Measurements from ENCODE around the gene ADGRG3. TPM values are rescaled to one million over a fixed set of nuclear protein-coding genes. Genes with fewer than 3 reads are reported as not detected.

ADGRG3 gene
- total and polyA plus RNA-seq, 9 of the 15 experiments (the other 6 are each of a cell fraction or from before 2014, with no cell fraction given): 0.09 to 0.52 (median 0.14) TPM; not detected in 3

DNA sequence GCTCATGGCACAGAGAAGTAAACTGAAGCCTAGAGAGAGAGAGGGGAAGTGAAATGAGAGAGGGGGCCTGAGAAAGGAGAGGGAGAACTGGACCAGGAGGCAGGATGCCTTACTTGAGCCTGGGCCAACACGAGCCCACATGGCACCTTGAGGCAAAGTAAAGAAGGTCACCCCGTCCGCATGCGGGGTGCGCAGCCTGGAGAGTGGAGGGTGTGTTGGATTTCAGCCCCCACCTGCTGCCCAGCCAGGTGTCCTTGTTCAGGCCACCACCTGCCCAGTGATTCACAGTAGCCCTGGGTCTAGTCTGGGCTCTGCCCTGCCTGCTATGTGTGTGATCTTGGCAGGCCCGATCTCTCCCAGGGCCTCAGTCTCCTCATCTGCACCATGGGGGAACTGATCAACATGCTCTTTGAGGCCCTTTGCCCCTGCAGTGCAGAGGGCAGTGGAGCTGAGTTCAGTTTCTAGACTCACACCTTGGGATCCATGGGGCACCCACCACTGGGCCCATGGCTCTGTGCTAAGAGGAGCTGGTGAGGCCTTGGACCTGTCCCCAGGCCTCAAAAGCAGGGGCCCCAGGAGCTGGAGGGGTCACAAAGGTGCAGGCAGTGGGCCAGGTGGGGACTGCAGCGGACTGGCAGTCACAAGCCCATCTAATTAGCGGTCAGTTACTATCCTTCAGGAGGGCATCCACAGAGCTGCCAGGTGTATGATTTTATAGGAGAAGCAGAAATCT is 16.7 kb downstream of the ADGRG3 start:
- WGBS (ENCODE audit: insufficient coverage, low coverage, missing lambda C conversion rate): 89% methylated on average over 8 of the region's 8 CpGs
- Histone ChIP-seq H3K9me3 (replicated peaks; ENCODE audit: control insufficient read depth, insufficient read depth, low read depth, low read length) (no peaks in the 10 kb centered on the region), H3K4me3 (no peak overlapping the region), H3K4me1 (replicated peaks in 1 of 2; ENCODE audit: control insufficient read depth in 2 of 2, insufficient read depth in 2 of 2, low read length in 2 of 2) (peaks cover 38 to 42% of the 10 kb centered on the region in 2 experiments), H2AFZ (ENCODE audit: low read depth, low read length) (no peak overlapping the region), H3K79me2 (ENCODE audit: control insufficient read depth, insufficient read depth, low read length) (no peaks in the 10 kb centered on the region), H3K9ac (ENCODE audit: insufficient read depth in 1 of 2, low read depth in 2 of 2, low read length in 2 of 2) (no peak overlapping the region), H3K27ac (ENCODE audit: extremely low read depth, low read depth, low read length) (no peak overlapping the region), H4K20me1 (replicated peaks; ENCODE audit: control insufficient read depth, insufficient read depth, low read length) (no peaks in the 10 kb centered on the region), H3K9me1 (ENCODE audit: control insufficient read depth, insufficient read depth, low read length) (peaks cover 8% of the 10 kb centered on the region), H3K27me3 (ENCODE audit: control insufficient read depth in 2 of 2, insufficient read depth in 2 of 2, low read length in 2 of 2) (no peaks in the 10 kb centered on the region), H3K4me2 (ENCODE audit: insufficient read depth, low read length) (no peak overlapping the region), H3K36me3 (ENCODE audit: control insufficient read depth, insufficient read depth, low read length) (no peaks in the 10 kb centered on the region)
- POLR2A ChIA-PET: interaction anchor here (0.5 to 2.4 kb wide), 2 partner anchors 8 to 9 kb away, joined by 4 to 8 read pairs; no protein-coding TSS in a partner anchor
- in situ Hi-C loops (cut with MboI): no loop called here
- BruUV-seq (replicated peaks): no TSS peak
- intact Hi-C loops (cut with micrococcal nuclease): no loop called here
- DNase-seq (ENCODE audit: extremely low read depth in 1 of 4, low spot score in 3 of 4) (no peak), ATAC-seq (no peak), FAIRE-seq (no peak)
- CTCF ChIA-PET (ENCODE audit: low intra/inter-chr PET ratio): no interaction called here
- no peak for TF ChIP-seq SNIP1 (IDR thresholded peaks at IDR 0.05; ENCODE audit: low read depth)
- TF ChIP-seq EZH2 (IDR thresholded peaks at IDR 0.05; ENCODE audit: borderline replicate concordance, low read depth, low read length): no peak
- TF ChIP-seq PTTG1 (tag; IDR thresholded peaks at IDR 0.05; ENCODE audit: low read depth): no peak
- TF ChIP-seq, protein P1, sequence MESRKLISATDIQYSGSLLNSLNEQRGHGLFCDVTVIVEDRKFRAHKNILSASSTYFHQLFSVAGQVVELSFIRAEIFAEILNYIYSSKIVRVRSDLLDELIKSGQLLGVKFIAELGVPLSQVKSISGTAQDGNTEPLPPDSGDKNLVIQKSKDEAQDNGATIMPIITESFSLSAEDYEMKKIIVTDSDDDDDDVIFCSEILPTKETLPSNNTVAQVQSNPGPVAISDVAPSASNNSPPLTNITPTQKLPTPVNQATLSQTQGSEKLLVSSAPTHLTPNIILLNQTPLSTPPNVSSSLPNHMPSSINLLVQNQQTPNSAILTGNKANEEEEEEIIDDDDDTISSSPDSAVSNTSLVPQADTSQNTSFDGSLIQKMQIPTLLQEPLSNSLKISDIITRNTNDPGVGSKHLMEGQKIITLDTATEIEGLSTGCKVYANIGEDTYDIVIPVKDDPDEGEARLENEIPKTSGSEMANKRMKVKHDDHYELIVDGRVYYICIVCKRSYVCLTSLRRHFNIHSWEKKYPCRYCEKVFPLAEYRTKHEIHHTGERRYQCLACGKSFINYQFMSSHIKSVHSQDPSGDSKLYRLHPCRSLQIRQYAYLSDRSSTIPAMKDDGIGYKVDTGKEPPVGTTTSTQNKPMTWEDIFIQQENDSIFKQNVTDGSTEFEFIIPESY (CRISPR knock-in tag; IDR thresholded peaks at IDR 0.05): no peak
- TF ChIP-seq ARHGAP35 (IDR thresholded peaks at IDR 0.05; ENCODE audit: partially characterized antibody): no peak
- TF ChIP-seq, protein P2, sequence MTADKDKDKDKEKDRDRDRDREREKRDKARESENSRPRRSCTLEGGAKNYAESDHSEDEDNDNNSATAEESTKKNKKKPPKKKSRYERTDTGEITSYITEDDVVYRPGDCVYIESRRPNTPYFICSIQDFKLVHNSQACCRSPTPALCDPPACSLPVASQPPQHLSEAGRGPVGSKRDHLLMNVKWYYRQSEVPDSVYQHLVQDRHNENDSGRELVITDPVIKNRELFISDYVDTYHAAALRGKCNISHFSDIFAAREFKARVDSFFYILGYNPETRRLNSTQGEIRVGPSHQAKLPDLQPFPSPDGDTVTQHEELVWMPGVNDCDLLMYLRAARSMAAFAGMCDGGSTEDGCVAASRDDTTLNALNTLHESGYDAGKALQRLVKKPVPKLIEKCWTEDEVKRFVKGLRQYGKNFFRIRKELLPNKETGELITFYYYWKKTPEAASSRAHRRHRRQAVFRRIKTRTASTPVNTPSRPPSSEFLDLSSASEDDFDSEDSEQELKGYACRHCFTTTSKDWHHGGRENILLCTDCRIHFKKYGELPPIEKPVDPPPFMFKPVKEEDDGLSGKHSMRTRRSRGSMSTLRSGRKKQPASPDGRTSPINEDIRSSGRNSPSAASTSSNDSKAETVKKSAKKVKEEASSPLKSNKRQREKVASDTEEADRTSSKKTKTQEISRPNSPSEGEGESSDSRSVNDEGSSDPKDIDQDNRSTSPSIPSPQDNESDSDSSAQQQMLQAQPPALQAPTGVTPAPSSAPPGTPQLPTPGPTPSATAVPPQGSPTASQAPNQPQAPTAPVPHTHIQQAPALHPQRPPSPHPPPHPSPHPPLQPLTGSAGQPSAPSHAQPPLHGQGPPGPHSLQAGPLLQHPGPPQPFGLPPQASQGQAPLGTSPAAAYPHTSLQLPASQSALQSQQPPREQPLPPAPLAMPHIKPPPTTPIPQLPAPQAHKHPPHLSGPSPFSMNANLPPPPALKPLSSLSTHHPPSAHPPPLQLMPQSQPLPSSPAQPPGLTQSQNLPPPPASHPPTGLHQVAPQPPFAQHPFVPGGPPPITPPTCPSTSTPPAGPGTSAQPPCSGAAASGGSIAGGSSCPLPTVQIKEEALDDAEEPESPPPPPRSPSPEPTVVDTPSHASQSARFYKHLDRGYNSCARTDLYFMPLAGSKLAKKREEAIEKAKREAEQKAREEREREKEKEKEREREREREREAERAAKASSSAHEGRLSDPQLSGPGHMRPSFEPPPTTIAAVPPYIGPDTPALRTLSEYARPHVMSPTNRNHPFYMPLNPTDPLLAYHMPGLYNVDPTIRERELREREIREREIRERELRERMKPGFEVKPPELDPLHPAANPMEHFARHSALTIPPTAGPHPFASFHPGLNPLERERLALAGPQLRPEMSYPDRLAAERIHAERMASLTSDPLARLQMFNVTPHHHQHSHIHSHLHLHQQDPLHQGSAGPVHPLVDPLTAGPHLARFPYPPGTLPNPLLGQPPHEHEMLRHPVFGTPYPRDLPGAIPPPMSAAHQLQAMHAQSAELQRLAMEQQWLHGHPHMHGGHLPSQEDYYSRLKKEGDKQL (CRISPR knock-in tag; IDR thresholded peaks at IDR 0.05; ENCODE audit: borderline replicate concordance): no peak
- no peak for TF ChIP-seq U2AF2 (optimal IDR thresholded peaks at IDR 0.05; ENCODE audit: low read depth, low read length)
- no peak for TF ChIP-seq TEAD4 (IDR thresholded peaks at IDR 0.05; ENCODE audit: low read length)
- TF ChIP-seq TEAD4 (CRISPR knock-in tag; IDR thresholded peaks at IDR 0.05; ENCODE audit: borderline replicate concordance): no peak
- TF ChIP-seq TEAD2 (tag; IDR thresholded peaks at IDR 0.05): no peak
- TF ChIP-seq ZFP36 (IDR thresholded peaks at IDR 0.05; ENCODE audit: low read depth, low read length, partially characterized antibody): no peak
- no peak for TF ChIP-seq ELF2 (CRISPR knock-in tag; IDR thresholded peaks at IDR 0.05)
- TF ChIP-seq CXXC5 (CRISPR knock-in tag; IDR thresholded peaks at IDR 0.05): no peak
- no peak for TF ChIP-seq TFAP4 (CRISPR knock-in tag; IDR thresholded peaks at IDR 0.05; ENCODE audit: borderline replicate concordance)
